H9 (cell line): ENCODE measurements around the gene GABRG2. TPM values are rescaled to one million over a fixed set of nuclear protein-coding genes. Genes with fewer than 3 reads are reported as not detected.

ENCODE experiments used
- DNase-seq: peaks from one replicate; pipeline ENCODE4 v3.0.0-alpha.2; 2017
- H2AFZ ChIP-seq: one replicate; pipeline ENCODE4 v1.6.1; 2013; ENCODE audit warnings: mild to moderate bottlenecking, low read length, control low read depth, moderate library complexity
- H2AK5ac ChIP-seq: 2 replicates; pipeline ENCODE4 v1.6.1; 2013; ENCODE audit warnings: low read length, control low read depth, mixed read lengths; ENCODE audit not compliant: insufficient read length
- H2BK120ac ChIP-seq: one replicate; pipeline ENCODE4 v1.6.1; 2013; ENCODE audit warnings: low read depth, mild to moderate bottlenecking, low read length, control low read depth, inconsistent platforms; ENCODE audit not compliant: poor library complexity, severe bottlenecking
- H2BK12ac ChIP-seq: 2 replicates; pipeline ENCODE4 v1.6.1; 2013; ENCODE audit warnings: low read length, control low read depth, mixed read lengths, low read depth; ENCODE audit not compliant: insufficient read length
- H2BK15ac ChIP-seq: 2 replicates; pipeline ENCODE4 v1.6.1; 2013; ENCODE audit warnings: low read depth, low read length, control low read depth
- H2BK20ac ChIP-seq: one replicate; pipeline ENCODE4 v1.6.1; 2013; ENCODE audit warnings: low read depth, mild to moderate bottlenecking, low read length, control low read depth, inconsistent platforms; ENCODE audit not compliant: poor library complexity, severe bottlenecking
- H2BK5ac ChIP-seq: 2 replicates; pipeline ENCODE4 v1.6.1; 2013; ENCODE audit warnings: low read length, control low read depth, mixed read lengths; ENCODE audit not compliant: insufficient read length
- H3K14ac ChIP-seq: 2 replicates; pipeline ENCODE4 v1.6.1; 2013; ENCODE audit warnings: low read length, control low read depth; ENCODE audit not compliant: insufficient read depth
- H3K18ac ChIP-seq: 2 replicates; pipeline ENCODE4 v1.6.1; 2013; ENCODE audit warnings: low read depth, mild to moderate bottlenecking, mixed read lengths, low read length, control low read depth; ENCODE audit not compliant: insufficient read length
- H3K23ac ChIP-seq: 2 replicates; pipeline ENCODE4 v1.6.1; 2013; ENCODE audit warnings: low read length, control low read depth, mixed read lengths, low read depth; ENCODE audit not compliant: insufficient read length
- H3K23me2 ChIP-seq: 2 replicates; pipeline ENCODE4 v1.6.1; 2013; ENCODE audit warnings: low read depth, mild to moderate bottlenecking, mixed read lengths, low read length, control low read depth; ENCODE audit not compliant: insufficient read length, poor library complexity, severe bottlenecking
- H3K27ac ChIP-seq: 2 replicates; pipeline ENCODE4 v1.5.1; 2013; ENCODE audit warnings: low read length, control low read depth, mixed read lengths, low read depth; ENCODE audit not compliant: insufficient read length
- H3K27me3 ChIP-seq: 2 replicates; pipeline ENCODE4 v1.6.1; 2013; ENCODE audit warnings: low read length, control low read depth, inconsistent platforms; ENCODE audit not compliant: insufficient read depth
- H3K4ac ChIP-seq: 2 replicates; pipeline ENCODE4 v1.6.1; 2013; ENCODE audit warnings: low read depth, mild to moderate bottlenecking, control low read depth, inconsistent platforms, low read length, moderate library complexity
- H3K4me1 ChIP-seq: 2 replicates; pipeline ENCODE4 v1.6.1; 2013; ENCODE audit warnings: low read length, control low read depth, inconsistent platforms; ENCODE audit not compliant: insufficient read depth
- H3K4me2 ChIP-seq: 2 replicates; pipeline ENCODE4 v1.6.1; 2013; ENCODE audit warnings: low read length, control low read depth, mixed read lengths; ENCODE audit not compliant: insufficient read length, insufficient read depth
- H3K56ac ChIP-seq: 2 replicates; pipeline ENCODE4 v1.6.1; 2013; ENCODE audit warnings: low read depth, mild to moderate bottlenecking, mixed read lengths, low read length, control low read depth; ENCODE audit not compliant: insufficient read length
- H3K79me1 ChIP-seq: 2 replicates; pipeline ENCODE4 v1.6.1; 2013; ENCODE audit warnings: low read depth, mild to moderate bottlenecking, moderate library complexity, low read length, control low read depth, inconsistent platforms; ENCODE audit not compliant: insufficient read depth, poor library complexity, severe bottlenecking
- H3K79me2 ChIP-seq: 2 replicates; pipeline ENCODE4 v1.6.1; 2013; ENCODE audit warnings: low read length, control low read depth, inconsistent platforms; ENCODE audit not compliant: insufficient read depth
- H3K9ac ChIP-seq: 2 replicates; pipeline ENCODE4 v1.6.1; 2013; ENCODE audit warnings: low read length, control low read depth, mixed read lengths; ENCODE audit not compliant: insufficient read length; ENCODE audit errors: extremely low read depth
- H3K9me3 ChIP-seq: one replicate; pipeline ENCODE4 v1.6.1; 2013; ENCODE audit warnings: low read depth, low read length, inconsistent platforms; ENCODE audit not compliant: control insufficient read depth
- H3T11ph ChIP-seq: one replicate; pipeline ENCODE4 v1.6.1; 2013; ENCODE audit warnings: mild to moderate bottlenecking, low read length, control low read depth, inconsistent platforms
- H4K20me1 ChIP-seq: one replicate; pipeline ENCODE4 v1.6.1; 2013; ENCODE audit not compliant: control insufficient read depth, insufficient read length, insufficient read depth
- H4K5ac ChIP-seq: 2 replicates; pipeline ENCODE4 v1.6.1; 2013; ENCODE audit warnings: low read depth, mild to moderate bottlenecking, mixed read lengths, low read length, control low read depth; ENCODE audit not compliant: insufficient read length
- H4K8ac ChIP-seq: replicated peaks from 2 replicates; pipeline ENCODE4 v1.6.1; 2013; ENCODE audit warnings: low read length, control low read depth, mixed read lengths, low read depth; ENCODE audit not compliant: insufficient read length
- H4K91ac ChIP-seq: 2 replicates; pipeline ENCODE4 v1.6.1; 2013; ENCODE audit warnings: low read depth, mild to moderate bottlenecking, moderate library complexity, mixed read lengths, low read length, control low read depth; ENCODE audit not compliant: insufficient read length
- H3K27ac Mint-ChIP-seq, 3 experiments: 2 replicates in 2 of 3; 3 replicates in 1 of 3; pipeline ENCODE4 v1.8.0; 2020 to 2021; ENCODE audit warnings: mixed read lengths in 3 of 3, mild to moderate bottlenecking in 1 of 3, moderate library complexity in 1 of 3
- H3K27me3 Mint-ChIP-seq: 2 replicates; pipeline ENCODE4 v1.8.0; 2021; ENCODE audit warnings: low read depth, mild to moderate bottlenecking, moderate library complexity, mixed read lengths
- H3K36me3 Mint-ChIP-seq, 3 experiments: 2 replicates in 2 of 3; 3 replicates in 1 of 3; pipeline ENCODE4 v1.8.0; 2020 to 2021; ENCODE audit warnings: low read depth in 3 of 3, mixed read lengths in 3 of 3; ENCODE audit not compliant: insufficient read depth in 1 of 3
- H3K4me1 Mint-ChIP-seq, 2 experiments: 2 replicates each; pipeline ENCODE4 v1.8.0; 2020; ENCODE audit warnings: mixed read lengths in 2 of 2
- H3K4me3 Mint-ChIP-seq, 2 experiments: 2 replicates in 1 of 2; 3 replicates in 1 of 2; pipeline ENCODE4 v1.8.0; 2020 to 2021; ENCODE audit warnings: mild to moderate bottlenecking in 2 of 2, mixed read lengths in 2 of 2, moderate library complexity in 1 of 2
- H3K9me3 Mint-ChIP-seq, 2 experiments: 2 replicates in 1 of 2; 3 replicates in 1 of 2; pipeline ENCODE4 v1.8.0; 2020; ENCODE audit warnings: mild to moderate bottlenecking in 2 of 2, mixed read lengths in 2 of 2, moderate library complexity in 1 of 2
- CTCF ChIP-seq: fragments of 200-600 bp; sonication (generic); conservative IDR thresholded peaks from 3 replicates; pipeline ENCODE4 v1.8.0; 2021; ENCODE audit warnings: antibody characterized with exemption, mild to moderate bottlenecking
- WGBS: extraction: QIAGEN DNeasy Blood & Tissue Kit; methylation state at CpG from one replicate; pipeline ENCODE4 v1.1.7; 2013; ENCODE audit warnings: missing lambda C conversion rate, low lambda C conversion rate, mixed read lengths; ENCODE audit not compliant: insufficient read length; ENCODE audit errors: extremely low coverage; 5-methylcytosine and 5-hydroxymethylcytosine counted together
- total RNA-seq: library from RNA; stranded (reverse); gene quantifications from 2 replicates; pipeline ENCODE4 v1.2.1, GENCODE V29; 2021

Gene GABRG2
- total RNA-seq, 1 experiment from 2014 or later: 0.98 TPM

- no peaks in the 10 kb centered on the region for H4K20me1 ChIP-seq
- no peak overlapping the region for H4K8ac ChIP-seq
- Mint-ChIP-seq H3K9me3 (no peaks in the 10 kb centered on the region; a peak in 1 of 5 replicates), H3K4me1 (peaks cover 31 to 48% of the 10 kb centered on the region in 2 experiments), H3K27me3 (no peaks in the 10 kb centered on the region), H3K36me3 (peaks cover 0 to 4% (median 0%) of the 10 kb centered on the region in 3 experiments; a peak in 2 of 7 replicates), H3K27ac (peak overlapping the region; percentile 50 to 98 (median 94)), H3K4me3 (peak overlapping the region; percentile 5 to 31; a peak in 1 of 5 replicates)
- no peak overlapping the region for H3K56ac ChIP-seq
- no peaks in the 10 kb centered on the region for H3K23me2 ChIP-seq
- H3K27me3 ChIP-seq: no peaks in the 10 kb centered on the region
- no peak overlapping the region for H2BK5ac ChIP-seq
- no peaks in the 10 kb centered on the region for H3K9me3 ChIP-seq
- no peak overlapping the region for H4K5ac ChIP-seq
- no peak for TF ChIP-seq CTCF
- no peak overlapping the region for H2BK20ac ChIP-seq
- H3K4me2 ChIP-seq: no peak overlapping the region
- no peak overlapping the region for H3K9ac ChIP-seq
- no peak overlapping the region for H4K91ac ChIP-seq
- no peaks in the 10 kb centered on the region for H3K79me2 ChIP-seq
- H3K4me1 ChIP-seq: peaks cover 3% of the 10 kb centered on the region; the same call in 1 of the 2 replicates
- no peak overlapping the region for H3K4ac ChIP-seq
- no peak overlapping the region for H2BK12ac ChIP-seq
- H3K79me1 ChIP-seq: no peaks in the 10 kb centered on the region
- no peak overlapping the region for H3K27ac ChIP-seq
- H3T11ph ChIP-seq: no peak overlapping the region
- no peak overlapping the region for H2AFZ ChIP-seq
- H2AK5ac ChIP-seq: no peak overlapping the region
- H3K18ac ChIP-seq: no peak overlapping the region
- DNase-seq: peak; percentile 68
- H2BK15ac ChIP-seq: no peak overlapping the region
- H2BK120ac ChIP-seq: no peak overlapping the region
- H3K23ac ChIP-seq: no peak overlapping the region
- no peak overlapping the region for H3K14ac ChIP-seq
- no CpG with 5 or more reads among the region's 2 CpGs for WGBS
Measured at GRCh38 chr5:162128117-162128516, 60.5 kb downstream of the GABRG2 start.
